Natural killer cell treated with Interleukin-12 subunit alpha and Interleukin-12 subunit beta and Interleukin-15 and Interleukin-18, amount 100 ng/mL, for 72 hours (primary cell): Measurements from ENCODE around the gene LASP1. TPM values are rescaled to one million over a fixed set of nuclear protein-coding genes. Genes with fewer than 3 reads are reported as not detected.

Experiments
- ATAC-seq, 2 donors: fragments of 150-1000 bp; cut with Tn5 transposase in 1 of 2; sonication (Bioruptor Pico), chemical (Tn5 transposase) in 1 of 2; 2 replicates each; pipeline ENCODE4 v1.10.0; 2021
- DNase-seq: peaks from one replicate; pipeline ENCODE4 v3.0.0; 2022; ENCODE audit warnings: low spot score
- H3K27ac Mint-ChIP-seq, 2 donors: 1 replicate in 1 of 2; 2 replicates in 1 of 2; pipeline ENCODE4 v1.8.0; 2022; ENCODE audit warnings: mixed read lengths in 2 of 2, mild to moderate bottlenecking in 1 of 2, moderate library complexity in 1 of 2
- H3K27me3 Mint-ChIP-seq, 2 donors: 1 replicate in 1 of 2; 2 replicates in 1 of 2; pipeline ENCODE4 v1.8.0; 2022; ENCODE audit warnings: mixed read lengths in 2 of 2
- H3K36me3 Mint-ChIP-seq: one replicate; pipeline ENCODE4 v1.8.0; 2022; ENCODE audit warnings: mixed read lengths
- H3K4me1 Mint-ChIP-seq, 2 donors: 1 replicate in 1 of 2; 2 replicates in 1 of 2; pipeline ENCODE4 v1.8.0; 2022; ENCODE audit warnings: low read depth in 2 of 2, mixed read lengths in 2 of 2, mild to moderate bottlenecking in 1 of 2
- H3K4me3 Mint-ChIP-seq: one replicate; pipeline ENCODE4 v1.8.0; 2022; ENCODE audit warnings: mixed read lengths
- H3K9me3 Mint-ChIP-seq: 2 replicates; pipeline ENCODE4 v1.8.0; 2022; ENCODE audit warnings: mixed read lengths
- total RNA-seq, 2 donors: library from RNA; stranded (reverse); gene quantifications; one replicate each; pipeline ENCODE4 v1.2.3, GENCODE V29; 2022

Gene LASP1
- total RNA-seq, 2 donors from 2014 or later, result 214 to 390 TPM

DNA sequence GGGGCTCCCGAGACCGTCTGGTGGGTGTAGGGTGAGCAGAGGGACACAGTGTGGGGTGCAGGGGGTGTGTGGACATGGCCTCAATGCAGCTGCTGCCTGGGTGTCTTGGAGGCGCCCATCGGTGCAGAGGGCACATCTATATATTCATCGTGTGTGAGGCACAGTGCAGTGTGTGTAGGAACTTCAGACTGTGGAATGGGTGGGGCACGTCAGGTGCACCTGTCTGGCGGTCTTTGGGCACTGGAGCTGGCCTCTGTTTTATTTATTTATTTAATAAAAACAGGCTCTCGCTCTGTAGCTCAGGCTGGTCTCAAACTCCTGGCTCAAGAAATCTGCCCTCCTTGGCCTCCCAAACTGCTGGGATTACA is 16.8 kb downstream of the LASP1 start:
- H3K4me3 Mint-ChIP-seq, result peak overlapping the region; percentile 88

DNA sequence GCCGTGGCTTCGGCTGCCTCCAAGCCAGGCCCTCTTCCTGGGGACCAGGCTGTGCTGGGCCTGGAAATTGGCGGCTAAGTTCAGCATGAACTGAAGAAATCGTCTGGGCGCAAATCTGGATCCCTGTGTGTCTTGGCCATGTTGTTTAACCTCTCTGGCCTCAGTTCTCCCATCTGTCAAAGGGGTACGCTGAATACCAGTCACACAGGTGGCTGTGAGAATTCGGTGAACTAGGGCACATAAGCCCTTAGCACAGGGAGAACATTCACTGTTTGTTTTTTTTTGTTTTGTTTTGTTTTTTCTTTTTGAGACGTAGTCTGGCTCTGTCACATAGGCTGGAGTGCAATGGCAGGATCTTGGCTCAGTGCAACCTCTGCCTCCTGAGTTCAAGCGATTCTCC is 19.0 kb downstream of the LASP1 start:
- Mint-ChIP-seq H3K36me3 (peaks cover 7% of the 10 kb centered on the region), H3K4me3 (no peak overlapping the region), H3K27me3 (no peaks in the 10 kb centered on the region), H3K4me1 (peaks cover 57 to 71% of the 10 kb centered on the region in 2 donors), H3K27ac (peak overlapping the region; percentile 51 to 60), H3K9me3 (no peaks in the 10 kb centered on the region)
- no peak for ATAC-seq
- DNase-seq, result no peak

More for the DNA sequence above, 16.8 kb downstream of the LASP1 start:
- Mint-ChIP-seq H3K36me3 (peaks cover 10% of the 10 kb centered on the region), H3K27me3 (no peaks in the 10 kb centered on the region), H3K27ac (peak overlapping the region; percentile 72 to 86), H3K4me1 (peaks cover 66 to 74% of the 10 kb centered on the region in 2 donors), H3K9me3 (no peaks in the 10 kb centered on the region)
- DNase-seq (no peak), ATAC-seq (no peak)

DNA sequence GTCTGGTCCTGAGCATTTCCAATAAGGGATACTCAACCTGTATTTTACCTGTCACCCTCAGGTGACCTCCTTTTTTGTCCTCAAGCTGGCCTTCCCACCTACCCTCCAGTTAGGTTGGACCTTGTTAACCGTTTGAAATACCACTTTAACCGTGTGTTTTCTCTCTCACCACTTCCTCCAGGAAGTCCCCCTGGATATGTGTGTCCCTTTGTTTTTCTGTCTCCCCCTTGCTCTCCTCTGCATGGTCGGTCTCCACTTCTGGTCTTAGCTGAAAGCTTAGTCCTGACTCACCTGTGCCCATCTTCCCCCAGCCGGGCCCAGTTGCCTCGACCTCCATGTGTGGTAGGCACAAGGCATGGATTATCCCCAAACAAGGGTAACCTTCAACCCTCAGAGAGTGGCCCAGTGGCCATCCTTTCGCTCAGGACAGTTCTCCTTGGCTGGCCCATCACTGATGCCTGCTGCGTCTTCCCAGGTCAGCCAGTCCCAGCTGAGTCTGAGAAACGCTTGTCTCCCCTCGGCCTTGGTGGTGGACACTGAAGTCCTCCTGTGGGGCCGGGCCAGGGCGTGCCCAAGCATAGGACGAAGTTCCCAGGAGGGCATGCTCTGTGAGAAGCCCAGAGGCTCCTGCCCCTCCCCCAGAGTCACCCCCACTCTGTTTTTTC is 20.0 kb downstream of the LASP1 start:
- Mint-ChIP-seq H3K9me3 (no peaks in the 10 kb centered on the region), H3K4me3 (peak overlapping the region; percentile 41), H3K36me3 (peaks cover 7% of the 10 kb centered on the region), H3K4me1 (peaks cover 60 to 74% of the 10 kb centered on the region in 2 donors), H3K27ac (peak overlapping the region; percentile 80 to 92), H3K27me3 (no peaks in the 10 kb centered on the region)
- ATAC-seq, result no peak
- DNase-seq, result no peak

DNA sequence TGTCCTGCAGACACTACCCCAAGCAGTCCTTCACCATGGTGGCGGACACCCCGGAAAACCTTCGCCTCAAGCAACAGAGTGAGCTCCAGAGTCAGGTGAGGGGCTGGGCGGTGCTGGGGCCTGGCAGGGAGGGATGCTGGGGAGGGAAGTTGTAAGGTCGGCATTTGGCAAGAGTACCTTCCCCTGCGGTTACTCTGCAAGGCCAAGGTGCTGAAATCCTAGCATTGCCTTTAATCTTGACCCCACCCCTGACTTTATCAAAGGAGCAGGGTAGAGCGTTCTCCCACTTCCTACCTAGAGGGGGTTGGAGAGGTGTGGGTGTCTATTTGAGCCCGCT is 20.5 kb downstream of the LASP1 start:
- Mint-ChIP-seq H3K27ac (peak overlapping the region; percentile 80 to 92), H3K27me3 (no peaks in the 10 kb centered on the region), H3K36me3 (peaks cover 7% of the 10 kb centered on the region), H3K4me1 (peaks cover 56 to 69% of the 10 kb centered on the region in 2 donors), H3K4me3 (peak overlapping the region; percentile 41), H3K9me3 (no peaks in the 10 kb centered on the region)
- ATAC-seq, result no peak
- no peak for DNase-seq

DNA sequence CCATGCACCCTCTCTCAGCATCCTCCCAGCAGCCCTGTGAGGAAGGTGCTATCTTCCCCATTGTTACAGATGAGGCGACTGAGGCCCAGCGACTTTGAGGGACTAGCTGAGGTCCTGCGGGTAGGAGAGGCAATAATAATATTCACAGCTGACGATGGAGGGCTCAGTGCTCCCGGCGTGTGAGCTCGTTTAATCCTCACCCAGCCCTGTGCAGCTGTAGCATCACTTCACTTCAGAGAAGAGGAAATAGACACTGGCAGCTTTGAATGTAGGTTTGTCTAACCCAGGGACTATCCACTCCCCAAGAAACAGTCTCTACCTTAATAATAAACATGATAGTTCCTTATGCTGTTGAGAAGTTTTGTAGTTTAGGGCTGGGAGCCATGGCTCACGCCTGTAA is 21.6 kb downstream of the LASP1 start:
- no peaks in the 10 kb centered on the region for H3K36me3 Mint-ChIP-seq
- H3K27me3 Mint-ChIP-seq, result no peaks in the 10 kb centered on the region
- DNase-seq (no peak), ATAC-seq (no peak)
- peak overlapping the region; percentile 85 to 92 for H3K27ac Mint-ChIP-seq
- H3K9me3 Mint-ChIP-seq, result no peaks in the 10 kb centered on the region
- H3K4me3 Mint-ChIP-seq, result peak overlapping the region; percentile 48
- peaks cover 51 to 68% of the 10 kb centered on the region in 2 donors for H3K4me1 Mint-ChIP-seq

DNA sequence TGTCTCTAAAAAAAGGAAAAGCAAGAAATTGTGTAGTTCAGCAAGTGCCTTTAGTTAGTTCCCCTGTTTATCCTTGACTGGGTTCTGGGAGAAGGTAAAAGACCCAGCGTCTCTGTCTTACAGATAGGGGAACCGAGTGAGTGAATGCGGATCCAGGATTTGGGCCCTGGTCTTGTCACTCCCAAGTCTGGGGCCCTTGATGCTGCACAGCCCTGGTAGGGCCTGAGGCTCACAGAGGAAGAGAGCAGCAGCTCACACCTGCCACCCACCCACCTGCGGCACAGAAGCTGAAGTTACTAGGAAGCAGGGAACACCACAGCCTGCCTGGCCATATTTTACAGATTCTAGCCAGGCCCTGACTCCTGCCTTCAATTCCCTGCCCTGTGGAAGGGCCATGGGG is 22.2 kb downstream of the LASP1 start:
- Mint-ChIP-seq H3K9me3 (no peaks in the 10 kb centered on the region), H3K36me3 (no peaks in the 10 kb centered on the region), H3K4me1 (peaks cover 53 to 69% of the 10 kb centered on the region in 2 donors), H3K27me3 (no peaks in the 10 kb centered on the region), H3K4me3 (peak overlapping the region; percentile 48), H3K27ac (peak overlapping the region; percentile 85 to 92)
- ATAC-seq (no peak), DNase-seq (no peak)

DNA sequence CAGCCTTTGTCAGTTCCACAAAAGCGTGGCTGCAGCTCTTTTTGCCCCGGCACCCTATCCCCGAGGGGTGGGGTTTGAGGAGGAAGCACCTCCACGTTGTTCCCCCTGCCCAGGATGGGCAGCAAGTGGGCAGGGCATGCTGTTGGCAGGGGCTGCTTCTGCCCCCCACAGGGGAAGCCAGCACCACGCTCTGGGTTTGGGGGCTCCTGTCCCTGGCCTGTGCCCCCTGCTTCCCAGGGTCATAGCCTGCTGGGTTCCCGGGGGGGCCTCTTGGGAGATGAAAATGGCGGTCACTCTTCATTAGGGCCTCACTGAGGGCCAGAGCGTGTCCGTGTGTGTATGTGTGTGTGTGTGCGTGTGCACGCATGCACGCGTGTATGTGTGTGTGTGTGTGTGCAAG is 22.8 kb downstream of the LASP1 start:
- Mint-ChIP-seq H3K4me3 (peak overlapping the region; percentile 40), H3K27me3 (no peaks in the 10 kb centered on the region), H3K4me1 (peaks cover 56 to 68% of the 10 kb centered on the region in 2 donors), H3K9me3 (no peaks in the 10 kb centered on the region), H3K27ac (peak overlapping the region; percentile 85 to 92), H3K36me3 (no peaks in the 10 kb centered on the region)
- no peak for DNase-seq
- no peak for ATAC-seq

DNA sequence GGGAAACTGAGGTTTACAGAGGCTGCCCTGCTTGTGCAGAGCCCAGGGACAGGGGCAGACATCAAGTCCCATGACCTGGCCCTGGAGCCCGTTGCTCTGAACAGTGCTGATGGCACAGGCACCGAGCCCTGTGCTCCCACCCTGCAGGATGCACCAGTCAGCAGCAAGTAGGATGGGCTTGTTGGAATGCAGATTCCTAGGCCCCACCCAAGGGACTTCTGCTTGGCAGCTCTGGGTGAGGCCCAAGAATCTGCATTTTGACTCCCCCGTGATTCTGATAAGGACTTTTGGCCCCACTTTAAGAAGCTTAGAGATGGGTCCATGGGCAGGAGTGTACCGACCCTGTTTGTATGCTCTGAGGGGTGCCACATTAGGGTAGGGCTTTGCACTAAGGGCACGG is 23.3 kb downstream of the LASP1 start:
- no peak for ATAC-seq
- H3K27ac Mint-ChIP-seq, result peak overlapping the region; percentile 85 to 92
- no peaks in the 10 kb centered on the region for H3K36me3 Mint-ChIP-seq
- peaks cover 61 to 70% of the 10 kb centered on the region in 2 donors for H3K4me1 Mint-ChIP-seq
- H3K9me3 Mint-ChIP-seq, result no peaks in the 10 kb centered on the region
- H3K4me3 Mint-ChIP-seq, result peak overlapping the region; percentile 40
- no peaks in the 10 kb centered on the region for H3K27me3 Mint-ChIP-seq
- no peak for DNase-seq

DNA sequence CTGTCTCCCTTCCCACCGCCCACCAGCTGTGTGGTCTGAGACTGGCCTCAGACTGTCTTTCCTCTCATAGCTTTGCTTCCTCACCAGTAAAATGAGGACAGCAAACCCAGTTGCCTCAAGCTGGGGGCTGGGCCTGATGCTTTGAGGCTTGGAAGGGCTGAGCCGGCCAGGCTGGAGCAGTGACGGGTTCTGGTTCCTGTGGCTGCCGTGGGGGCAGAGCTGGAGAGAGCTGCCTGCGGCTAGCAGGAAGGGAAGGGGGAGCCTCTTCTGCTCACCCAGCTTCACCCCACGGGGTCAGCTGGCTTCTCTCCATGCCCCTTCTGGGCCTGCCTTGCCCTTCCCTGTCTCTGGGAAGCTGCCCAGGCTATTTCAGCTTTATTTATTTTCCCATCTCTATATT is 23.7 kb downstream of the LASP1 start:
- H3K9me3 Mint-ChIP-seq, result no peaks in the 10 kb centered on the region
- peaks cover 62 to 72% of the 10 kb centered on the region in 2 donors for H3K4me1 Mint-ChIP-seq
- DNase-seq (peak; percentile 89), ATAC-seq (peak; percentile 88 to 91)
- H3K27ac Mint-ChIP-seq, result peak overlapping the region; percentile 85 to 92
- H3K4me3 Mint-ChIP-seq, result peak overlapping the region; percentile 40
- H3K36me3 Mint-ChIP-seq, result peaks cover 2% of the 10 kb centered on the region
- no peaks in the 10 kb centered on the region for H3K27me3 Mint-ChIP-seq

DNA sequence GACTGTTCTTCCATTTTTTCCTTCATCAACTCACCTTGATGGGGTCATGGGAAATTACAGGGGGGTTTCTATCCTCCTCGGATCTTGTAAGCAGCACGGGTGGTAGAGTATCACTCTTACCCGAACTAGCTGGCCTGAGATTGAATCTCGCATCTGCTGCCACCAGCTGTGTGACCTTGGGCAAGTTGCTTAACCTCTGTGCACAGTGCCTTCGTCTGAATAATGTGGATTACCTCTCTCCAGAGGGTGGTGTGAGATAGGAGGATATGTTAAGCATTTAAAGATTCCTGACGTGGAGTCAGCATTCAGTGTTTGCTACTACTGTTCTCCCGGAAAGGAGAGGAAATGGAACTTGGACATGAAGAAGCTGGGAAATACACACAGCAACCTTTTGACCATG is 24.4 kb downstream of the LASP1 start:
- no peak for DNase-seq
- Mint-ChIP-seq H3K4me1 (peaks cover 62 to 72% of the 10 kb centered on the region in 2 donors), H3K27me3 (no peaks in the 10 kb centered on the region), H3K27ac (peak overlapping the region; percentile 85 to 92), H3K36me3 (peaks cover 5% of the 10 kb centered on the region), H3K4me3 (peak overlapping the region; percentile 40), H3K9me3 (no peaks in the 10 kb centered on the region)
- ATAC-seq, result no peak

DNA sequence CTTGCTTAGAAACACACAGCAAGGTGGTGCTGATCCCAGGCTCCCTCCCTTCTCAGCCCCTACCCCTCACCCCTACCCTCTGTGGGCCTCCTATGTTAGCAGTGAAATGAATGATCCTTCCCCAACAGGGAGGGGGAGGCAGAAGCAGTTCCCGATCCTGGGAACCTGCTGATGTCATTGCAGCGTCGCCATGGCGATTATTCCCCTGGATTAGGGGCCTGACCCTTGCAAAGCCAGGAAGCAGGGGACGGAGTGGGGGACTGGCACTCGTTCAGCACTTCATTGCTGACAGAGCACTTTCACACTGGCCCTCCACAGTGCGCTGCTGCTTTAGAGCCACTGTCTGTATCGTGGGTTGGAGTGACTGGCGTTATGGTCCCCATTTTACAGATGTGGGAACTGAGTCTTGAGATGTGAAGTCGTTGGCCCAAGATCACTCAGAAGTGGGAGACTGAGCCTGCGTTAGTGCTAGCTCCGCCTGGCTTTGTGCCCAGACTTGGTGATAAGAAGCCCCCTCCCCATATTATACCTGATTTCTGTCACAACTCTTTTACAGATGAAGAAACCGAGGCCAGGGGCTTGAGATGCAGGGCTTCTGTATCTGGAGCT is 26.6 kb downstream of the LASP1 start:
- H3K4me3 Mint-ChIP-seq, result peak overlapping the region; percentile 32
- DNase-seq, result no peak

DNA sequence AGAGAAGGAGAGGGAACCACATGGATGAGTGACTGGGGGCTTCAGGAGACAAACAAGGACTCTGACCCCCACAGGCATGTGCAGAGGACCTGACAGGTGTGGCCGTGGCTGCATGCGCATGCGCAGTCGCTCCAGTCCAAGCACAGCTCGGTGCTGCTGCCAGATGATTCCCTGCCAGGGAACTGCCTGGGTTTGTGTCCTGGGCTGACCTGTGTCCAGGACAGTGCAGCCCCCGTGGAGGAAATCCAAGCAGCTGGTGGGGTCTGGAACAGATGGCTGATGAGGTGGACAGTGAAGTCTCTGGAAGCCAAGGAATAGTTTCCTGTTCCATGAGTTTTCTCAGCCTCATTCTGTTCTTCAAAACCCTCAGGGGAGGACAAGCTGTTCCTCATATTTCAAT is 27.3 kb downstream of the LASP1 start:
- Mint-ChIP-seq H3K36me3 (peaks cover 5% of the 10 kb centered on the region), H3K27me3 (no peaks in the 10 kb centered on the region), H3K27ac (peak overlapping the region; percentile 91 to 98), H3K4me3 (peak overlapping the region; percentile 89), H3K9me3 (no peaks in the 10 kb centered on the region), H3K4me1 (peaks cover 57 to 65% of the 10 kb centered on the region in 2 donors)
- ATAC-seq (no peak), DNase-seq (no peak)

More for the DNA sequence above, 26.6 kb downstream of the LASP1 start:
- Mint-ChIP-seq H3K9me3 (no peaks in the 10 kb centered on the region), H3K4me1 (peaks cover 64 to 70% of the 10 kb centered on the region in 2 donors), H3K27me3 (no peaks in the 10 kb centered on the region), H3K27ac (peak overlapping the region; percentile 91 to 98), H3K36me3 (peaks cover 5% of the 10 kb centered on the region)
- ATAC-seq, result no peak

DNA sequence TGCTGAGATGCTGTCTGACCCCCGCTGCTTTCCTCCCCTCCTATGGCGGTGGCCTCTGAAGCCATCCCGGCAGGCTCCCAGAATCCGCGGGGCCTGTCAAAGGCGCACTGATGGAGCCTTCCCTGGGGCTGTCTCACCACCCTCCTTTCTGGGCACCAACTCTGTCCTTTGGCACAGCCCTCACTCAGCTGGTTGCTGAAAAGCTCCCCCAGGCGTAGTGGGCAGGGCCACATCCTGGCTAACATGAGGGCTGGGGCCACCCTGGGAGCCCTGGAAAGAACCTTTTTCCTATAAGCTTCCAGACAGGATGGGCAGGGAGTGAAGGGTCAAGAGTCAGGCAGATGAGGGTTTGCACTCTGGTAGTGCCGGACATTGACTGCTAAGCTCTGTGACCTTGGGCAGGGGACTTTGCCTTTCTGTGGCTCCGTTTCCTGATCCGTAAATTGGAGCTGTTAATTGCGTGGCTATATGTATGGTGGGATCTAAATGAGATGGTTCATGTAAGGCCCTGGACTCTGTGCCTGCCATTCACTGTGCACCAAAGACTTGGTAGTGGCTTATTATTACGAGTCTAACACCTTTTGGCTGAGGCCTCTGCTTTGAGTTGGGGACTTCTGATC is 27.9 kb downstream of the LASP1 start:
- no peak for ATAC-seq

DNA sequence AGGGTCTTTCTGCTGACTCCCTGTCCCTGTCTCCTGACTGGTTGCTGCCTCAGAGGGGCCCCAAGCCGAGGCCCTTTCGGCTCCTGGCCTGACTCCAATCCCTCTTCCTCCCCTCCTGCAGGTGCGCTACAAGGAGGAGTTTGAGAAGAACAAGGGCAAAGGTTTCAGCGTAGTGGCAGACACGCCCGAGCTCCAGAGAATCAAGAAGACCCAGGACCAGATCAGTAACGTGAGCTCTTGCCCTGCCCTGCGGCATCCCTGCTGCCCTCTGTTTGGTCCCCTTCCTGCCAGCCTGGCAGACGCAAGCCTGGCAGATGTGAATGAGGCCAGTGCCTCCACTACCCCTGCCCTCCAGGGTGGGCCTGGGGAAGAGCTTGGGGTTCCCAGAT is 28.4 kb downstream of the LASP1 start:
- H3K36me3 Mint-ChIP-seq, result peaks cover 5% of the 10 kb centered on the region
- peaks cover 60 to 62% of the 10 kb centered on the region in 2 donors for H3K4me1 Mint-ChIP-seq

More for the DNA sequence above, 27.9 kb downstream of the LASP1 start:
- DNase-seq, result no peak
- Mint-ChIP-seq H3K27ac (peak overlapping the region; percentile 91 to 98), H3K27me3 (no peaks in the 10 kb centered on the region), H3K9me3 (no peaks in the 10 kb centered on the region), H3K4me1 (peaks cover 57 to 61% of the 10 kb centered on the region in 2 donors), H3K4me3 (peak overlapping the region; percentile 89), H3K36me3 (peaks cover 5% of the 10 kb centered on the region)

More for the DNA sequence above, 28.4 kb downstream of the LASP1 start:
- H3K27me3 Mint-ChIP-seq, result no peaks in the 10 kb centered on the region
- no peaks in the 10 kb centered on the region for H3K9me3 Mint-ChIP-seq
- ATAC-seq (peak in 1 of 2 donors; percentile 0), DNase-seq (no peak)
- peak overlapping the region; percentile 91 to 98 for H3K27ac Mint-ChIP-seq
- peak overlapping the region; percentile 89 for H3K4me3 Mint-ChIP-seq
